ENCODE results near the gene MS4A12.
"Not testable (repeated sequence)": the region's sequence is repeated elsewhere in the genome, so short reads cannot be mapped to it uniquely, and the experiment has no call there.

GRCh38 chr11:60532383-60532782 is 39.8 kb downstream of the MS4A12 start:
- TF ChIP-seq CTCF (optimal IDR thresholded peaks at IDR 0.05 in 1 of 3, IDR thresholded peaks at IDR 0.05 in 1 of 3, conservative IDR thresholded peaks at IDR 0.05 in 1 of 3; ENCODE audit: extremely low read depth in 1 of 3, insufficient read depth in 2 of 3, low read length in 3 of 3); EZH2 (IDR thresholded peaks at IDR 0.05; ENCODE audit: low read length): not testable (repeated sequence)

Measured in keratinocyte (primary cell).